Thoracic aorta (tissue), 2 donors: ENCODE measurements around the gene DCC. TPM values are rescaled to one million over a fixed set of nuclear protein-coding genes. Genes with fewer than 3 reads are reported as not detected.
A peak's percentile ranks its signal among the peaks of the same experiment; 100 is the strongest.

ENCODE experiments used
- ATAC-seq: fragments of 150-250 bp; one replicate; pipeline ENCODE4 v1.8.0; 2017; ENCODE audit warnings: low read depth; ENCODE audit not compliant: insufficient number of reproducible peaks, low FRiP score
- DNase-seq: peaks from one replicate; pipeline ENCODE4 v3.0.0-alpha.2; 2020; ENCODE audit warnings: low spot score
- H3K27ac ChIP-seq, 2 donors: fragments of 200-600 bp; sonication (generic); 1 replicate in 1 of 2; 2 replicates in 1 of 2; pipeline ENCODE4 v1.5.1; 2016; ENCODE audit warnings: mild to moderate bottlenecking in 2 of 2, moderate library complexity in 2 of 2
- H3K27me3 ChIP-seq: fragments of 200-600 bp; sonication (generic); replicated peaks from 2 replicates; pipeline ENCODE4 v1.6.0; 2016; ENCODE audit warnings: mild to moderate bottlenecking; ENCODE audit not compliant: insufficient read depth
- H3K36me3 ChIP-seq: fragments of 200-600 bp; sonication (generic); one replicate; pipeline ENCODE4 v1.5.1; 2016
- H3K4me1 ChIP-seq, 2 donors: fragments of 200-600 bp; sonication (generic); 1 replicate in 1 of 2; 2 replicates in 1 of 2; pipeline versions ENCODE4 v1.5.1 to v1.6.0; 2016; ENCODE audit warnings: low read depth in 2 of 2, mild to moderate bottlenecking in 1 of 2; ENCODE audit not compliant: control insufficient read depth in 1 of 2
- H3K4me3 ChIP-seq: fragments of 200-600 bp; sonication (generic); 2 replicates; pipeline ENCODE4 v1.5.1; 2016; ENCODE audit warnings: mild to moderate bottlenecking
- H3K9me3 ChIP-seq: fragments of 200-600 bp; sonication (generic); 2 replicates; pipeline ENCODE4 v1.5.1; 2016
- CTCF ChIP-seq: fragments of 200-600 bp; sonication (generic); IDR thresholded peaks from one replicate; pipeline ENCODE4 v1.5.1; 2019; ENCODE audit warnings: antibody characterized with exemption
- total RNA-seq, 2 donors: library from RNA; depleted of rRNA; stranded (reverse); fragments of >200 nt; gene quantifications; one replicate each; pipeline versions ENCODE4 v1.1.0 to v1.2.3, GENCODE V29; 2016

Gene DCC
- total RNA-seq, 2 donors from 2014 or later = not detected

- no peak for TF ChIP-seq CTCF
These were observed 1194.2 kb downstream of the DCC start for GRCh38 chr18:53534203-53534602.

GRCh38 chr18:53534695-53535094 lies 1194.7 kb downstream of the DCC start:
- no peak for ATAC-seq
- Histone ChIP-seq H3K4me3 (no peak overlapping the region), H3K27ac (no peak overlapping the region), H3K4me1 (no peaks in the 10 kb centered on the region), H3K36me3 (no peaks in the 10 kb centered on the region), H3K27me3 (no peaks in the 10 kb centered on the region), H3K9me3 (no peaks in the 10 kb centered on the region)
- no peak for TF ChIP-seq CTCF
- peak; percentile 2 for DNase-seq

More at GRCh38 chr18:53534203-53534602, 1194.2 kb downstream of the DCC start:
- Histone ChIP-seq H3K27ac (no peak overlapping the region), H3K27me3 (no peaks in the 10 kb centered on the region), H3K4me1 (no peaks in the 10 kb centered on the region), H3K36me3 (no peaks in the 10 kb centered on the region), H3K4me3 (no peak overlapping the region), H3K9me3 (no peaks in the 10 kb centered on the region)
- DNase-seq (no peak), ATAC-seq (no peak)

GRCh38 chr18:53536908-53537307 lies 1196.9 kb downstream of the DCC start:
- no peaks in the 10 kb centered on the region for H3K9me3 ChIP-seq
- no peak for TF ChIP-seq CTCF
- H3K27ac ChIP-seq = no peak overlapping the region
- no peaks in the 10 kb centered on the region for H3K36me3 ChIP-seq
- ATAC-seq (no peak), DNase-seq (no peak)
- no peaks in the 10 kb centered on the region for H3K4me1 ChIP-seq
- no peak overlapping the region for H3K4me3 ChIP-seq
- H3K27me3 ChIP-seq = no peaks in the 10 kb centered on the region

- no peaks in the 10 kb centered on the region for H3K36me3 ChIP-seq
- no peak overlapping the region for H3K4me3 ChIP-seq
- TF ChIP-seq CTCF = no peak
- no peaks in the 10 kb centered on the region for H3K27me3 ChIP-seq
- no peak for DNase-seq
- H3K9me3 ChIP-seq = no peaks in the 10 kb centered on the region
- no peak for ATAC-seq
- no peaks in the 10 kb centered on the region for H3K4me1 ChIP-seq
- H3K27ac ChIP-seq = no peak overlapping the region
These were observed 1201.9 kb downstream of the DCC start for GRCh38 chr18:53541924-53542323.

- no peak for TF ChIP-seq CTCF
- Histone ChIP-seq H3K9me3 (no peaks in the 10 kb centered on the region), H3K36me3 (no peaks in the 10 kb centered on the region), H3K4me3 (no peak overlapping the region), H3K27me3 (no peaks in the 10 kb centered on the region), H3K27ac (no peak overlapping the region), H3K4me1 (no peaks in the 10 kb centered on the region)
- ATAC-seq (no peak), DNase-seq (no peak)
These were observed 1203.7 kb downstream of the DCC start for GRCh38 chr18:53543711-53544110.
